ENCODE measurements around the gene DST.

The DST gene

GRCh38 chr6:56430629-56431600, 211.8 kb downstream of the DST start:
- H3K4me3 ChIP-seq, result no peak overlapping the region
- H3K9me3 ChIP-seq (replicated peaks in 1 of 11), result peaks cover 20 to 33% (median 29%) of the 10 kb centered on the region in 11 experiments
- no peaks in the 10 kb centered on the region for H3K27me3 ChIP-seq
- H3K4me2 ChIP-seq, result no peak overlapping the region
- H3K36me3 ChIP-seq, result no peaks in the 10 kb centered on the region
- H3K9ac ChIP-seq, result no peak overlapping the region
- H3K27ac ChIP-seq, result no peak overlapping the region
- no peak for TF ChIP-seq Cebpa-rat (IDR thresholded peaks at IDR 0.05)
- H4K20me1 ChIP-seq, result no peaks in the 10 kb centered on the region
- H3K4me1 ChIP-seq, result no peaks in the 10 kb centered on the region

GRCh38 chr6:56424542-56425083, 218.1 kb downstream of the DST start:
- H3K36me3 ChIP-seq, result no peaks in the 10 kb centered on the region
- H3K9ac ChIP-seq, result no peak overlapping the region
- H3K27me3 ChIP-seq, result no peaks in the 10 kb centered on the region
- no peak overlapping the region for H3K4me3 ChIP-seq
- no peak for TF ChIP-seq Cebpa-rat (IDR thresholded peaks at IDR 0.05)
- no peak overlapping the region for H3K27ac ChIP-seq
- H3K9me3 ChIP-seq (replicated peaks in 1 of 11), result no peaks in the 10 kb centered on the region
- H3K4me2 ChIP-seq, result no peak overlapping the region
- no peaks in the 10 kb centered on the region for H3K4me1 ChIP-seq
- no peaks in the 10 kb centered on the region for H4K20me1 ChIP-seq

GRCh38 chr6:56424064-56424463, 218.6 kb downstream of the DST start:
- Histone ChIP-seq H3K9ac (no peak overlapping the region), H3K4me2 (no peak overlapping the region), H3K27ac (no peak overlapping the region), H4K20me1 (no peaks in the 10 kb centered on the region), H3K27me3 (no peaks in the 10 kb centered on the region), H3K36me3 (no peaks in the 10 kb centered on the region), H3K4me3 (no peak overlapping the region), H3K9me3 (replicated peaks in 1 of 11) (no peaks in the 10 kb centered on the region), H3K4me1 (no peaks in the 10 kb centered on the region)
- no peak for TF ChIP-seq Cebpa-rat (IDR thresholded peaks at IDR 0.05)

GRCh38 chr6:56420296-56420695, 222.4 kb downstream of the DST start:
- Histone ChIP-seq H3K4me2 (no peak overlapping the region), H3K4me3 (no peak overlapping the region), H3K9ac (no peak overlapping the region), H3K27me3 (no peaks in the 10 kb centered on the region), H4K20me1 (no peaks in the 10 kb centered on the region), H3K27ac (no peak overlapping the region), H3K4me1 (no peaks in the 10 kb centered on the region), H3K9me3 (replicated peaks in 1 of 11) (no peaks in the 10 kb centered on the region), H3K36me3 (no peaks in the 10 kb centered on the region)
- no peak for TF ChIP-seq Cebpa-rat (IDR thresholded peaks at IDR 0.05)

DNA sequence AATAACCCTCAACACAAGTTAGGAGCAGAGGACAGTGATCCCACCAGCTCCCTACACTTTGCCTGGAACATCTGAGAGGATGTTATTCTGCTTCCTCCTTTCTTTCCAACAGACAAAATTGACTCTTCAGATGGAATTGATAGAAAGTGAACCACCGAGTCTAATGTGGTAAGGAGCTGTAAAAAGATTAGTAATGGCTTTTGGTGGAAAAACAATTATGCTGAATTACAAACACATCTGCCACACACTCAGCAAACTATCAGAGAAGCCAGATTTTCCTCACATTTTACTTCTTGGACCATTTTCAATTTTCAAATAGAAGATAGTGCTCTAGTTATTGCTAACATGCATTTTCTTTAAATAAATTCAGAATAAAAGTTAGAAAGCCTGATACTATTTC, 223.5 kb downstream of the DST start:
- Histone ChIP-seq H3K36me3 (no peaks in the 10 kb centered on the region), H4K20me1 (no peaks in the 10 kb centered on the region), H3K27me3 (no peaks in the 10 kb centered on the region), H3K4me1 (no peaks in the 10 kb centered on the region), H3K9ac (no peak overlapping the region), H3K4me3 (no peak overlapping the region), H3K4me2 (no peak overlapping the region), H3K9me3 (replicated peaks in 1 of 11) (no peaks in the 10 kb centered on the region), H3K27ac (no peak overlapping the region)
- no peak for TF ChIP-seq Cebpa-rat (IDR thresholded peaks at IDR 0.05)

- no peak for TF ChIP-seq Cebpa-rat (IDR thresholded peaks at IDR 0.05)
- H3K4me1 ChIP-seq, result no peaks in the 10 kb centered on the region
- no peak overlapping the region for H3K27ac ChIP-seq
- no peak overlapping the region for H3K4me2 ChIP-seq
- no peak overlapping the region for H3K9ac ChIP-seq
- H4K20me1 ChIP-seq, result no peaks in the 10 kb centered on the region
- H3K9me3 ChIP-seq (replicated peaks in 1 of 11), result no peaks in the 10 kb centered on the region
- H3K36me3 ChIP-seq, result no peaks in the 10 kb centered on the region
- H3K4me3 ChIP-seq, result no peak overlapping the region
- no peaks in the 10 kb centered on the region for H3K27me3 ChIP-seq
Observed at GRCh38 chr6:56417823-56418222, 224.9 kb downstream of the DST start.

GRCh38 chr6:56416247-56416646, 226.4 kb downstream of the DST start:
- Histone ChIP-seq H4K20me1 (no peaks in the 10 kb centered on the region), H3K27ac (no peak overlapping the region), H3K4me1 (peaks cover 0 to 4% (median 0%) of the 10 kb centered on the region in 10 experiments; a peak in 1 of 20 replicates), H3K4me2 (no peak overlapping the region), H3K9me3 (replicated peaks in 1 of 11) (no peaks in the 10 kb centered on the region), H3K27me3 (no peaks in the 10 kb centered on the region), H3K36me3 (no peaks in the 10 kb centered on the region), H3K4me3 (no peak overlapping the region), H3K9ac (no peak overlapping the region)
- no peak for TF ChIP-seq Cebpa-rat (IDR thresholded peaks at IDR 0.05)

DNA sequence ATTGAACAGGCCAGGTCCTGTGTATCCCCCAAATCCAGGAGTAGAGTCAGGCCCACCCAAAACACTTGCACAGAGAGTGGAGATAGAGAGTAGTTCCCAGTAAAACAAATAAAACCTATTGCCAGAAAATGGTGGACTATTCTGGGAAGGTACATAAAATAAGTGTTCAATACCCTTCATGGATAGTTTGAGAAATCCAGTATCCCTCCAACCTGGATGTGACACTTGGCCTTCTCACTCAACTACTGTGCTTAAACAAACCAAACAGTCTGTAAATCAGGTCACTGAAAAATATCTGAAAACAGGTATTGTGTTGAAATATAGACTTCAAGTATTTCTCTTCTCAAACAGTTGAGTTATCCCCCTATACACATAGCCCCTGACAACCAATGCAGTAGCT, 233.7 kb downstream of the DST start:
- no peak overlapping the region for H3K4me2 ChIP-seq
- H3K9me3 ChIP-seq (replicated peaks in 1 of 11), result no peaks in the 10 kb centered on the region
- no peak for TF ChIP-seq Cebpa-rat (IDR thresholded peaks at IDR 0.05)
- H3K4me3 ChIP-seq, result no peak overlapping the region
- no peaks in the 10 kb centered on the region for H3K36me3 ChIP-seq
- no peaks in the 10 kb centered on the region for H4K20me1 ChIP-seq
- no peak overlapping the region for H3K27ac ChIP-seq
- H3K4me1 ChIP-seq, result peaks cover 0 to 4% (median 0%) of the 10 kb centered on the region in 10 experiments; a peak in 1 of 20 replicates
- H3K27me3 ChIP-seq, result no peaks in the 10 kb centered on the region
- H3K9ac ChIP-seq, result no peak overlapping the region

Measured in BLaER1 treated with 17β-estradiol and CSF1 and Interleukin-3, amounts not matched to agents 10 nM and 100 nM (cell line).